Activated CD4-positive, alpha-beta memory T cell treated with anti-CD3 and anti-CD28 coated beads for 36 hours (primary cell): ENCODE data around the gene YIPF5. TPM values are rescaled to one million over a fixed set of nuclear protein-coding genes. Genes with fewer than 3 reads are reported as not detected.
A peak's percentile ranks its signal among the peaks of the same experiment; 100 is the strongest.

ENCODE experiments used
- CTCF ChIA-PET: fragments of 350-600 bp; sonication (Branson Sonifier 250); formaldehyde crosslinking; loops from one replicate; lab custom pipeline; 2021; ENCODE audit warnings: antibody characterized with exemption, inconsistent platforms; lab: Charles Lee
- POLR2A ChIA-PET: fragments of 350-600 bp; sonication (Branson Sonifier 250); formaldehyde crosslinking; loops from one replicate; lab custom pipeline; 2021; ENCODE audit warnings: antibody characterized with exemption; lab: Charles Lee
- DNase-seq: peaks from one replicate; pipeline ENCODE4 v3.0.0-alpha.2; 2020
- H3K27ac Mint-ChIP-seq: one replicate; pipeline ENCODE4 v1.8.0; 2021; ENCODE audit warnings: mixed read lengths
- H3K27me3 Mint-ChIP-seq: one replicate; pipeline ENCODE4 v1.8.0; 2021; ENCODE audit warnings: mixed read lengths
- H3K36me3 Mint-ChIP-seq: one replicate; pipeline ENCODE4 v1.8.0; 2021; ENCODE audit warnings: mixed read lengths
- H3K4me1 Mint-ChIP-seq: one replicate; pipeline ENCODE4 v1.8.0; 2021; ENCODE audit warnings: low read depth, mixed read lengths
- H3K4me3 Mint-ChIP-seq: one replicate; pipeline ENCODE4 v1.8.0; 2021; ENCODE audit warnings: mild to moderate bottlenecking, mixed read lengths
- H3K9me3 Mint-ChIP-seq: one replicate; pipeline ENCODE4 v1.8.0; 2021; ENCODE audit warnings: mixed read lengths
- intact Hi-C: fragments of 100-400 bp; cut with micrococcal nuclease; formaldehyde crosslinking; loops from one replicate; pipeline ENCODE4 v1.15.1; 2023
- total RNA-seq, 2 experiments: library from RNA; stranded (reverse); gene quantifications; one replicate each; pipeline ENCODE4 v1.2.3, GENCODE V29; 2021

The YIPF5 gene
- total RNA-seq, 2 experiments from 2014 or later = 41.4 to 42.1 TPM

GRCh38 chr5:144177548-144177947, 7.1 kb upstream of the YIPF5 start:
- no peaks in the 10 kb centered on the region for H3K9me3 Mint-ChIP-seq
- H3K36me3 Mint-ChIP-seq = no peaks in the 10 kb centered on the region
- peaks cover 5% of the 10 kb centered on the region for H3K4me1 Mint-ChIP-seq
- H3K27ac Mint-ChIP-seq = no peak overlapping the region
- ChIA-PET CTCF (interaction anchor here (0.6 kb wide), 1 partner anchor 1464 kb away, joined by 3 read pairs; no protein-coding TSS in a partner anchor), POLR2A (no interaction called here)
- no peak for DNase-seq
- intact Hi-C loops = no loop called here
- H3K27me3 Mint-ChIP-seq = no peaks in the 10 kb centered on the region
- no peak overlapping the region for H3K4me3 Mint-ChIP-seq

GRCh38 chr5:144173766-144174165, 3.3 kb upstream of the YIPF5 start:
- no peaks in the 10 kb centered on the region for H3K9me3 Mint-ChIP-seq
- H3K36me3 Mint-ChIP-seq = peaks cover 5% of the 10 kb centered on the region
- H3K27me3 Mint-ChIP-seq = no peaks in the 10 kb centered on the region
- ChIA-PET CTCF (interaction anchor here (1.8 kb wide), 1 partner anchor 12 kb away, joined by 5 read pairs; no protein-coding TSS in a partner anchor), POLR2A (no interaction called here)
- no peak overlapping the region for H3K4me3 Mint-ChIP-seq
- no peak for DNase-seq
- no peak overlapping the region for H3K27ac Mint-ChIP-seq
- intact Hi-C loops = no loop called here
- peaks cover 30% of the 10 kb centered on the region for H3K4me1 Mint-ChIP-seq

- peak overlapping the region; percentile 99 for H3K4me3 Mint-ChIP-seq
- H3K27ac Mint-ChIP-seq = peak overlapping the region; percentile 93
- intact Hi-C loops = loop anchor here (1.0 kb wide), 2 partner anchors 22 to 767 kb away; partner anchors contain the start of gene NR3C1
- no peaks in the 10 kb centered on the region for H3K27me3 Mint-ChIP-seq
- DNase-seq = no peak
- peaks cover 23% of the 10 kb centered on the region for H3K36me3 Mint-ChIP-seq
- ChIA-PET POLR2A (interaction anchor here (0.7 to 1.9 kb wide), 5 partner anchors 10 to 20 kb away, joined by 3 to 10 read pairs (median 4); no protein-coding TSS in a partner anchor), CTCF (interaction anchor here (1.4 to 1.9 kb wide), 3 partner anchors 16 to 23 kb away, joined by 3 to 8 read pairs (median 5); no protein-coding TSS in a partner anchor)
- H3K9me3 Mint-ChIP-seq = no peaks in the 10 kb centered on the region
- H3K4me1 Mint-ChIP-seq = peaks cover 49% of the 10 kb centered on the region
Measured at GRCh38 chr5:144169904-144170275, 569 bp downstream of the YIPF5 start.

- peak overlapping the region; percentile 11 for H3K27ac Mint-ChIP-seq
- ChIA-PET POLR2A (no interaction called here), CTCF (interaction anchor here (1.1 kb wide), 1 partner anchor 20 kb away, joined by 5 read pairs; no protein-coding TSS in a partner anchor)
- H3K27me3 Mint-ChIP-seq = no peaks in the 10 kb centered on the region
- intact Hi-C loops = no loop called here
- H3K4me3 Mint-ChIP-seq = no peak overlapping the region
- no peaks in the 10 kb centered on the region for H3K9me3 Mint-ChIP-seq
- no peak for DNase-seq
- H3K36me3 Mint-ChIP-seq = peaks cover 27% of the 10 kb centered on the region
- peaks cover 49% of the 10 kb centered on the region for H3K4me1 Mint-ChIP-seq
Measured at GRCh38 chr5:144167998-144168397, 2.5 kb downstream of the YIPF5 start.

- Mint-ChIP-seq H3K27ac (no peak overlapping the region), H3K9me3 (no peaks in the 10 kb centered on the region), H3K36me3 (peaks cover 37% of the 10 kb centered on the region), H3K4me3 (no peak overlapping the region), H3K27me3 (no peaks in the 10 kb centered on the region), H3K4me1 (peaks cover 49% of the 10 kb centered on the region)
- POLR2A ChIA-PET = no interaction called here
- CTCF ChIA-PET = no interaction called here
- intact Hi-C loops = no loop called here
- no peak for DNase-seq
Measured at GRCh38 chr5:144166696-144167095, 3.8 kb downstream of the YIPF5 start.

- Mint-ChIP-seq H3K36me3 (peaks cover 30% of the 10 kb centered on the region), H3K4me3 (no peak overlapping the region)
- CTCF ChIA-PET = no interaction called here
Measured at GRCh38 chr5:144162686-144163085, 7.8 kb downstream of the YIPF5 start.

GRCh38 chr5:144156767-144157171, 13.7 kb downstream of the YIPF5 start:
- Mint-ChIP-seq H3K4me3 (no peak overlapping the region), H3K4me1 (no peaks in the 10 kb centered on the region), H3K9me3 (no peaks in the 10 kb centered on the region), H3K36me3 (peaks cover 10% of the 10 kb centered on the region), H3K27ac (no peak overlapping the region), H3K27me3 (no peaks in the 10 kb centered on the region)
- no peak for DNase-seq
- intact Hi-C loops = no loop called here
- CTCF ChIA-PET = no interaction called here
- POLR2A ChIA-PET = no interaction called here

More at GRCh38 chr5:144162686-144163085, 7.8 kb downstream of the YIPF5 start:
- POLR2A ChIA-PET = no interaction called here
- Mint-ChIP-seq H3K9me3 (no peaks in the 10 kb centered on the region), H3K27ac (no peak overlapping the region), H3K4me1 (peaks cover 14% of the 10 kb centered on the region), H3K27me3 (no peaks in the 10 kb centered on the region)
- DNase-seq = no peak
- intact Hi-C loops = no loop called here

GRCh38 chr5:144151026-144151425, 19.4 kb downstream of the YIPF5 start:
- no peak for DNase-seq
- Mint-ChIP-seq H3K4me3 (no peak overlapping the region), H3K9me3 (no peaks in the 10 kb centered on the region), H3K36me3 (no peaks in the 10 kb centered on the region), H3K4me1 (no peaks in the 10 kb centered on the region), H3K27ac (no peak overlapping the region), H3K27me3 (no peaks in the 10 kb centered on the region)
- intact Hi-C loops = no loop called here
- CTCF ChIA-PET = no interaction called here
- POLR2A ChIA-PET = no interaction called here

GRCh38 chr5:144144956-144145751, 25.3 kb downstream of the YIPF5 start:
- no peak overlapping the region for H3K4me3 Mint-ChIP-seq
- H3K27ac Mint-ChIP-seq = no peak overlapping the region
- H3K9me3 Mint-ChIP-seq = no peaks in the 10 kb centered on the region
- ChIA-PET CTCF (interaction anchor here (0.6 kb wide), 1 partner anchor 13 kb away, joined by 3 read pairs; no protein-coding TSS in a partner anchor), POLR2A (no interaction called here)
- no peaks in the 10 kb centered on the region for H3K36me3 Mint-ChIP-seq
- peaks cover 3% of the 10 kb centered on the region for H3K4me1 Mint-ChIP-seq
- no peak for DNase-seq
- intact Hi-C loops = loop anchor here (5.0 kb wide), 1 partner anchor 168 kb away; no protein-coding TSS in a partner anchor
- H3K27me3 Mint-ChIP-seq = peaks cover 3% of the 10 kb centered on the region

GRCh38 chr5:144143625-144144024, 26.8 kb downstream of the YIPF5 start:
- H3K36me3 Mint-ChIP-seq = no peaks in the 10 kb centered on the region
- no peak overlapping the region for H3K4me3 Mint-ChIP-seq
- H3K4me1 Mint-ChIP-seq = peaks cover 3% of the 10 kb centered on the region
- H3K9me3 Mint-ChIP-seq = no peaks in the 10 kb centered on the region
- ChIA-PET CTCF (interaction anchor here (1.6 kb wide), 1 partner anchor 26 kb away, joined by 6 read pairs; no protein-coding TSS in a partner anchor), POLR2A (no interaction called here)
- peaks cover 3% of the 10 kb centered on the region for H3K27me3 Mint-ChIP-seq
- intact Hi-C loops = loop anchor here (2.0 to 5.0 kb wide), 2 partner anchors 49 to 166 kb away; no protein-coding TSS in a partner anchor
- H3K27ac Mint-ChIP-seq = no peak overlapping the region
- no peak for DNase-seq

- CTCF ChIA-PET = interaction anchor here (0.6 to 1.6 kb wide), 4 partner anchors 9 to 75 kb away, joined by 3 to 6 read pairs (median 3); no protein-coding TSS in a partner anchor
- H3K9me3 Mint-ChIP-seq = no peaks in the 10 kb centered on the region
- intact Hi-C loops = loop anchor here (1.0 to 5.0 kb wide), 3 partner anchors 50 to 315 kb away; no protein-coding TSS in a partner anchor
- no peak overlapping the region for H3K4me3 Mint-ChIP-seq
- no peaks in the 10 kb centered on the region for H3K36me3 Mint-ChIP-seq
- H3K4me1 Mint-ChIP-seq = peaks cover 3% of the 10 kb centered on the region
- POLR2A ChIA-PET = no interaction called here
- H3K27ac Mint-ChIP-seq = no peak overlapping the region
- DNase-seq = no peak
- H3K27me3 Mint-ChIP-seq = peaks cover 3% of the 10 kb centered on the region
Measured at GRCh38 chr5:144142824-144143162, 27.7 kb downstream of the YIPF5 start.

- Mint-ChIP-seq H3K36me3 (no peaks in the 10 kb centered on the region), H3K27me3 (peaks cover 4% of the 10 kb centered on the region), H3K4me3 (no peak overlapping the region), H3K27ac (no peak overlapping the region), H3K9me3 (no peaks in the 10 kb centered on the region), H3K4me1 (peaks cover 3% of the 10 kb centered on the region)
- no peak for DNase-seq
- CTCF ChIA-PET = interaction anchor here (0.6 to 1.6 kb wide), 3 partner anchors 10 to 44 kb away, joined by 3 to 6 read pairs (median 3); no protein-coding TSS in a partner anchor
- intact Hi-C loops = loop anchor here (1.0 to 5.0 kb wide), 3 partner anchors 51 to 315 kb away; no protein-coding TSS in a partner anchor
- POLR2A ChIA-PET = no interaction called here
Measured at GRCh38 chr5:144142139-144142823, 28.2 kb downstream of the YIPF5 start.
